Activated CD8-positive, alpha-beta memory T cell treated with anti-CD3 and anti-CD28 coated beads, Interleukin-2, amount 50 U/mL, for 24 hours (primary cell): ENCODE results near the gene SLC6A13.

Experiments used
- DNase-seq: peaks from one replicate; pipeline ENCODE4 v3.0.0-alpha.2; 2020; ENCODE audit errors: extremely low read depth

The SLC6A13 gene

GRCh38 chr12:214003-214741 is 48.5 kb downstream of the SLC6A13 start, which contains the start of gene SLC6A12:
TSS of gene SLC6A12 (minus strand) at chr12:214157. CDS start at chr12:209986, 4,171 bp downstream.
- no peak for DNase-seq

GRCh38 chr12:213527-213932 is 49.1 kb downstream of the SLC6A13 start:
- DNase-seq: no peak

GRCh38 chr12:212715-213526 is 49.7 kb downstream of the SLC6A13 start:
- no peak for DNase-seq

GRCh38 chr12:212415-212714 is 50.3 kb downstream of the SLC6A13 start:
- DNase-seq: no peak

- DNase-seq: no peak
Measured at GRCh38 chr12:211639-212414, 50.8 kb downstream of the SLC6A13 start.

GRCh38 chr12:211142-211465 is 51.5 kb downstream of the SLC6A13 start:
- no peak for DNase-seq

GRCh38 chr12:210277-211141 is 52.1 kb downstream of the SLC6A13 start:
- no peak for DNase-seq

GRCh38 chr12:209851-210250 is 52.8 kb downstream of the SLC6A13 start:
- DNase-seq: no peak

- DNase-seq: no peak
Measured at GRCh38 chr12:209246-209645, 53.4 kb downstream of the SLC6A13 start.

- no peak for DNase-seq
Measured at GRCh38 chr12:208813-209212, 53.8 kb downstream of the SLC6A13 start.

- DNase-seq: no peak
Measured at GRCh38 chr12:207804-208203, 54.8 kb downstream of the SLC6A13 start.

- no peak for DNase-seq
Measured at GRCh38 chr12:206746-207440, 55.7 kb downstream of the SLC6A13 start.

GRCh38 chr12:205026-205425 is 57.6 kb downstream of the SLC6A13 start:
- DNase-seq: no peak

- DNase-seq: no peak
Measured at GRCh38 chr12:204261-204678, 58.4 kb downstream of the SLC6A13 start.

- no peak for DNase-seq
Measured at GRCh38 chr12:203462-204260, 59.0 kb downstream of the SLC6A13 start.

GRCh38 chr12:203074-203461 is 59.6 kb downstream of the SLC6A13 start:
- DNase-seq: no peak

- DNase-seq: no peak
Measured at GRCh38 chr12:202081-202731, 60.4 kb downstream of the SLC6A13 start.

GRCh38 chr12:201361-201760 is 61.3 kb downstream of the SLC6A13 start:
- DNase-seq: no peak

GRCh38 chr12:198705-199104 is 63.9 kb downstream of the SLC6A13 start:
- no peak for DNase-seq
